HCT116 (cell line): ENCODE data around the gene ITIH4. TPM values are rescaled to one million over a fixed set of nuclear protein-coding genes. Genes with fewer than 3 reads are reported as not detected.

Source experiments
- ATAC-seq: fragments of 200-7000 bp; cut with Tn5 transposase; 2 replicates; pipeline ENCODE4 v1.9.1; 2020; ENCODE audit warnings: mild to moderate bottlenecking, moderate library complexity
- BruUV-seq: library from RNA; stranded (reverse); fragments of 400-500 nt; replicated peaks from 2 replicates; lab custom pipeline; 2021; lab: Mats Ljungman, UMichigan
- CTCF ChIA-PET: fragments of 300-600 bp; sonication (Branson Sonifier 250); formaldehyde crosslinking; loops from one replicate; lab custom pipeline; 2021; ENCODE audit warnings: antibody characterized with exemption; lab: Charles Lee
- POLR2A ChIA-PET: fragments of 300-600, 350-600 bp; sonication (Branson Sonifier 250); formaldehyde crosslinking; loops from one replicate; lab custom pipeline; 2021; ENCODE audit warnings: antibody characterized with exemption; lab: Charles Lee
- RAD21 ChIA-PET, 2 experiments: fragments of 300-600 bp; sonication (Branson Sonifier 250); formaldehyde crosslinking; loops; one replicate each; lab custom pipeline; 2023; ENCODE audit warnings: low total read pairs in 2 of 2; ENCODE audit not compliant: uncharacterized antibody in 2 of 2, unreplicated experiment in 2 of 2, low non-redundant PET in 1 of 2; lab: Charles Lee
- DNase-seq: peaks from one replicate; pipeline ENCODE4 v3.0.0-alpha.2; 2010; ENCODE audit warnings: low read depth, low spot score
- H2AFZ ChIP-seq: fragments of 200-600 bp; shearing (Covaris generic), sonication (generic); 2 replicates; pipeline ENCODE4 v1.6.1; 2017; ENCODE audit warnings: low read depth, mixed run types, mixed read lengths, antibody characterized with exemption, low read length; ENCODE audit not compliant: poor library complexity, severe bottlenecking
- H3K27ac ChIP-seq: 2 replicates; pipeline ENCODE4 v1.5.1; 2012; ENCODE audit warnings: low read depth, low read length
- H3K27me3 ChIP-seq: fragments of 200-600 bp; sonication (generic); 2 replicates; pipeline ENCODE4 v1.6.1; 2016; ENCODE audit warnings: mixed run types, low read length, mixed read lengths; ENCODE audit not compliant: insufficient read depth
- H3K36me3 ChIP-seq, 2 experiments: fragments of 200-500 bp in 1 of 2; fragments of 200-600 bp in 1 of 2; sonication (Bioruptor generic) in 1 of 2; sonication (generic) in 1 of 2; 2 replicates each; pipeline versions ENCODE4 v1.5.1 to v1.6.1; 2014 to 2016; ENCODE audit warnings: low read length in 2 of 2, inconsistent platforms in 1 of 2, mixed read lengths in 1 of 2, mixed run types in 1 of 2; ENCODE audit not compliant: insufficient read depth in 2 of 2, control insufficient read depth in 1 of 2
- H3K4me1 ChIP-seq, 2 experiments: fragments of 200-600 bp in 1 of 2; sonication (generic) in 1 of 2; 2 replicates each; pipeline versions ENCODE4 v1.5.1 to v1.6.1; 2012 to 2017; ENCODE audit warnings: low read length in 2 of 2, inconsistent platforms in 1 of 2, mild to moderate bottlenecking in 1 of 2, mixed read lengths in 1 of 2, mixed run types in 1 of 2, moderate library complexity in 1 of 2; ENCODE audit not compliant: insufficient read depth in 2 of 2, control insufficient read depth in 1 of 2
- H3K4me2 ChIP-seq: fragments of 200-600 bp; sonication (generic); 2 replicates; pipeline ENCODE4 v1.6.1; 2017; ENCODE audit warnings: mixed run types, low read length, mixed read lengths
- H3K4me3 ChIP-seq, 2 experiments: fragments of 200-600 bp in 1 of 2; sonication (generic) in 1 of 2; replicated peaks in 1 of 2; 2 replicates each; pipeline ENCODE4 v1.5.1; 2011 to 2016; ENCODE audit warnings: low read length in 2 of 2, control low read depth in 1 of 2, low read depth in 1 of 2, mild to moderate bottlenecking in 1 of 2, mixed read lengths in 1 of 2, mixed run types in 1 of 2
- H3K79me2 ChIP-seq: fragments of 200-600 bp; sonication (generic); 2 replicates; pipeline ENCODE4 v1.6.1; 2017; ENCODE audit warnings: mild to moderate bottlenecking, mixed run types, low read length, moderate library complexity, mixed read lengths; ENCODE audit not compliant: insufficient read depth
- H3K9ac ChIP-seq: fragments of 200-600 bp; sonication (generic); 2 replicates; pipeline ENCODE4 v1.6.1; 2016; ENCODE audit warnings: low read length, mixed read lengths
- H3K9me2 ChIP-seq: fragments of 200-600 bp; sonication (generic), shearing (Covaris generic); 2 replicates; pipeline ENCODE4 v1.6.1; 2017; ENCODE audit warnings: mixed run types, mild to moderate bottlenecking, moderate library complexity; ENCODE audit not compliant: insufficient read depth
- H3K9me3 ChIP-seq, 2 experiments: fragments of 200-500 bp in 1 of 2; fragments of 200-600 bp in 1 of 2; sonication (Bioruptor generic) in 1 of 2; sonication (generic) in 1 of 2; 2 replicates each; pipeline ENCODE4 v1.6.1; 2014 to 2017; ENCODE audit warnings: low read length in 2 of 2, mixed read lengths in 2 of 2, inconsistent platforms in 1 of 2, low read depth in 1 of 2, mild to moderate bottlenecking in 1 of 2, mixed run types in 1 of 2, moderate library complexity in 1 of 2; ENCODE audit not compliant: control insufficient read depth in 1 of 2, insufficient read depth in 1 of 2
- H4K20me1 ChIP-seq: fragments of 200-600 bp; sonication (generic), shearing (Covaris generic); 2 replicates; pipeline ENCODE4 v1.6.1; 2017; ENCODE audit warnings: mixed run types, mild to moderate bottlenecking, moderate library complexity; ENCODE audit not compliant: insufficient read depth
- ATF3 ChIP-seq: IDR thresholded peaks from 2 replicates; pipeline ENCODE4 v1.6.1; 2012
- CBX3 ChIP-seq: IDR thresholded peaks from 2 replicates; pipeline ENCODE4 v1.6.1; 2012; ENCODE audit warnings: low read depth
- CTCF ChIP-seq, 3 experiments: fragments of 200-600 bp in 1 of 3; sonication (generic) in 1 of 3; IDR thresholded peaks in 2 of 3; conservative IDR thresholded peaks in 1 of 3; 2 replicates each; pipeline ENCODE4 v1.5.1; 2012 to 2017; ENCODE audit warnings: low read depth in 2 of 3, low read length in 2 of 3, antibody characterized with exemption in 1 of 3, borderline replicate concordance in 1 of 3, control low read depth in 1 of 3, mild to moderate bottlenecking in 1 of 3, mixed read lengths in 1 of 3, mixed run types in 1 of 3, moderate library complexity in 1 of 3; ENCODE audit not compliant: insufficient read depth in 1 of 3
- ELF1 ChIP-seq: IDR thresholded peaks from 2 replicates; pipeline ENCODE4 v1.6.1; 2012; ENCODE audit warnings: low read depth, borderline replicate concordance
- EZH2 ChIP-seq: fragments of 200-600 bp; sonication (generic); IDR thresholded peaks from 2 replicates; pipeline ENCODE4 v1.6.1; 2017; ENCODE audit warnings: antibody characterized with exemption, mixed run types
- EZH2phosphoT487 ChIP-seq: fragments of 200-600 bp; IDR thresholded peaks from 2 replicates; pipeline ENCODE4 v1.6.1; 2018; ENCODE audit warnings: antibody characterized with exemption, borderline replicate concordance
- JUND ChIP-seq: IDR thresholded peaks from 2 replicates; pipeline ENCODE4 v1.6.1; 2012
- MAX ChIP-seq: IDR thresholded peaks from 2 replicates; pipeline ENCODE4 v1.6.1; 2012
- POLR2A ChIP-seq: IDR thresholded peaks from 2 replicates; pipeline ENCODE4 v1.7.0; 2011; ENCODE audit warnings: borderline replicate concordance; ENCODE audit not compliant: insufficient read depth, insufficient read length; ENCODE audit errors: extremely low read depth
- REST ChIP-seq: IDR thresholded peaks from 2 replicates; pipeline ENCODE4 v1.6.1; 2012; ENCODE audit warnings: low read depth
- SRF ChIP-seq: IDR thresholded peaks from 2 replicates; pipeline ENCODE4 v1.6.1; 2012; ENCODE audit warnings: low read depth
- TCF7L2 ChIP-seq: IDR thresholded peaks from 2 replicates; pipeline ENCODE4 v1.7.0; 2011; ENCODE audit warnings: borderline replicate concordance, inconsistent platforms; ENCODE audit not compliant: insufficient read depth, insufficient read length; ENCODE audit errors: extremely low read depth
- YY1 ChIP-seq: IDR thresholded peaks from 2 replicates; pipeline ENCODE4 v1.6.1; 2011; ENCODE audit warnings: low read length, low read depth, moderate library complexity, mild to moderate bottlenecking; ENCODE audit not compliant: insufficient replicate concordance; ENCODE audit errors: extremely low read depth
- ZFX ChIP-seq: fragments of 450-650 bp; IDR thresholded peaks from 2 replicates; pipeline ENCODE4 v1.6.1; 2017
- ZNF274 ChIP-seq: fragments of 200-500 bp; sonication (Bioruptor generic); IDR thresholded peaks from 2 replicates; pipeline ENCODE4 v1.6.1; 2014; ENCODE audit warnings: mild to moderate bottlenecking, low read depth, low read length, inconsistent platforms
- intact Hi-C: fragments of 100-400 bp; cut with micrococcal nuclease; formaldehyde crosslinking; loops from 2 replicates; pipeline ENCODE4 v1.10.0; 2022
- total RNA-seq: library from RNA; stranded (reverse); gene quantifications from one replicate; pipeline ENCODE4 v1.2.1, GENCODE V29; 2021; ENCODE audit not compliant: unreplicated experiment

Gene ITIH4
- total RNA-seq, 1 experiment from 2014 or later: 4.1 TPM

GRCh38 chr3:52857864-52858263 is 27.4 kb upstream of the ITIH4 start:
- Histone ChIP-seq H3K27me3 (no peaks in the 10 kb centered on the region), H3K9me2 (no peaks in the 10 kb centered on the region), H3K4me3 (no peak overlapping the region), H3K9me3 (no peaks in the 10 kb centered on the region), H3K27ac (no peak overlapping the region), H3K36me3 (no peaks in the 10 kb centered on the region), H4K20me1 (no peaks in the 10 kb centered on the region), H3K9ac (no peak overlapping the region), H3K4me2 (no peak overlapping the region), H2AFZ (no peak overlapping the region), H3K79me2 (no peaks in the 10 kb centered on the region), H3K4me1 (no peaks in the 10 kb centered on the region)
- no TSS peak for BruUV-seq
- TF ChIP-seq MAX (no peak), CBX3 (no peak), ZFX (no peak), EZH2phosphoT487 (no peak), ZNF274 (no peak), ATF3 (no peak), JUND (no peak), POLR2A (no peak), EZH2 (no peak), TCF7L2 (no peak), SRF (no peak), YY1 (no peak), CTCF (IDR thresholded peaks at IDR 0.05 in 2 of 3, conservative IDR thresholded peaks at IDR 0.05 in 1 of 3; ENCODE audit: borderline replicate concordance in 1 of 3, insufficient read depth in 1 of 3, low read depth in 2 of 3, low read length in 2 of 3) (no peak), REST (no peak), ELF1 (no peak)
- intact Hi-C loops: no loop called here
- CTCF ChIA-PET: no interaction called here
- DNase-seq: no peak
- ATAC-seq: no peak
- POLR2A ChIA-PET: no interaction called here
- RAD21 ChIA-PET: no interaction called here
